GM12801 (cell line): ENCODE measurements around the gene HEATR3.

Source experiments
- CTCF ChIP-seq: IDR thresholded peaks from one replicate; pipeline ENCODE4 v1.5.1; 2011; ENCODE audit warnings: control low read depth; ENCODE audit not compliant: insufficient read length; ENCODE audit errors: extremely low read depth

Gene HEATR3

GRCh38 chr16:50058091-50058771 lies 7.5 kb upstream of the HEATR3 start:
- TF ChIP-seq CTCF: no peak

- no peak for TF ChIP-seq CTCF
Observed at GRCh38 chr16:50059111-50059510, 6.7 kb upstream of the HEATR3 start.

GRCh38 chr16:50059669-50060068 lies 6.1 kb upstream of the HEATR3 start:
- no peak for TF ChIP-seq CTCF

- TF ChIP-seq CTCF: no peak
Observed at GRCh38 chr16:50061326-50061725, 4.4 kb upstream of the HEATR3 start.

GRCh38 chr16:50065241-50065623 lies 538 bp upstream of the HEATR3 start:
- TF ChIP-seq CTCF: no peak

GRCh38 chr16:50066482-50067289 lies 916 bp downstream of the HEATR3 start:
- no peak for TF ChIP-seq CTCF

- TF ChIP-seq CTCF: no peak
Observed at GRCh38 chr16:50067290-50067853, 1.6 kb downstream of the HEATR3 start.
